BE2C (cell line): ENCODE data around the gene FBXW8.

Experiments
- DNase-seq: peaks from one replicate; pipeline ENCODE4 v3.0.0-alpha.2; 2020
- H3K27me3 ChIP-seq: fragments of 250-450 bp; sonication (Bioruptor Pico); 2 replicates; pipeline ENCODE4 v1.5.1; 2020; ENCODE audit warnings: mild to moderate bottlenecking
- H3K36me3 ChIP-seq: fragments of 250-450 bp; sonication (Bioruptor Pico); 2 replicates; pipeline ENCODE4 v1.5.1; 2020; ENCODE audit warnings: mild to moderate bottlenecking
- H3K4me1 ChIP-seq: fragments of 250-450 bp; sonication (Bioruptor Pico); 2 replicates; pipeline ENCODE4 v1.5.1; 2020
- H3K4me3 ChIP-seq: 2 replicates; pipeline ENCODE4 v1.5.1; 2011; ENCODE audit warnings: low read depth, low read length
- H3K9me3 ChIP-seq: fragments of 250-450 bp; sonication (Bioruptor Pico); 2 replicates; pipeline ENCODE4 v1.5.1; 2020
- TF ChIP-seq, protein P1 (sequence below): IDR thresholded peaks from 2 replicates; pipeline ENCODE4 v1.5.1; 2012; ENCODE audit warnings: mild to moderate bottlenecking, low read depth, low read length

FBXW8 gene

GRCh38 chr12:116882742-116883141 is 28.0 kb upstream of the FBXW8 start:
- H3K4me3 ChIP-seq: no peak overlapping the region
- H3K9me3 ChIP-seq: no peaks in the 10 kb centered on the region
- TF ChIP-seq, protein P1, sequence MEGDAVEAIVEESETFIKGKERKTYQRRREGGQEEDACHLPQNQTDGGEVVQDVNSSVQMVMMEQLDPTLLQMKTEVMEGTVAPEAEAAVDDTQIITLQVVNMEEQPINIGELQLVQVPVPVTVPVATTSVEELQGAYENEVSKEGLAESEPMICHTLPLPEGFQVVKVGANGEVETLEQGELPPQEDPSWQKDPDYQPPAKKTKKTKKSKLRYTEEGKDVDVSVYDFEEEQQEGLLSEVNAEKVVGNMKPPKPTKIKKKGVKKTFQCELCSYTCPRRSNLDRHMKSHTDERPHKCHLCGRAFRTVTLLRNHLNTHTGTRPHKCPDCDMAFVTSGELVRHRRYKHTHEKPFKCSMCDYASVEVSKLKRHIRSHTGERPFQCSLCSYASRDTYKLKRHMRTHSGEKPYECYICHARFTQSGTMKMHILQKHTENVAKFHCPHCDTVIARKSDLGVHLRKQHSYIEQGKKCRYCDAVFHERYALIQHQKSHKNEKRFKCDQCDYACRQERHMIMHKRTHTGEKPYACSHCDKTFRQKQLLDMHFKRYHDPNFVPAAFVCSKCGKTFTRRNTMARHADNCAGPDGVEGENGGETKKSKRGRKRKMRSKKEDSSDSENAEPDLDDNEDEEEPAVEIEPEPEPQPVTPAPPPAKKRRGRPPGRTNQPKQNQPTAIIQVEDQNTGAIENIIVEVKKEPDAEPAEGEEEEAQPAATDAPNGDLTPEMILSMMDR: peak; percentile 60
- H3K4me1 ChIP-seq: 0 out of 2 replicates have a peak, but pooled peaks cover 3% of the 10 kb centered on the region
- H3K27me3 ChIP-seq: peaks cover 61% of the 10 kb centered on the region
- DNase-seq: peak; percentile 20
- no peaks in the 10 kb centered on the region for H3K36me3 ChIP-seq

GRCh38 chr12:116884871-116885270 is 25.9 kb upstream of the FBXW8 start:
- TF ChIP-seq, protein P1: no peak
- no peak overlapping the region for H3K4me3 ChIP-seq
- peaks cover 40% of the 10 kb centered on the region for H3K27me3 ChIP-seq
- H3K4me1 ChIP-seq: 0 out of 2 replicates have a peak, but pooled peaks cover 3% of the 10 kb centered on the region
- no peak for DNase-seq
- no peaks in the 10 kb centered on the region for H3K36me3 ChIP-seq
- H3K9me3 ChIP-seq: no peaks in the 10 kb centered on the region

- no peaks in the 10 kb centered on the region for H3K36me3 ChIP-seq
- H3K9me3 ChIP-seq: no peaks in the 10 kb centered on the region
- DNase-seq: no peak
- H3K4me1 ChIP-seq: 0 out of 2 replicates have a peak, but pooled peaks cover 3% of the 10 kb centered on the region
- peaks cover 33% of the 10 kb centered on the region for H3K27me3 ChIP-seq
- TF ChIP-seq, protein P1: no peak
- no peak overlapping the region for H3K4me3 ChIP-seq
Measured at GRCh38 chr12:116885491-116885890, 25.3 kb upstream of the FBXW8 start.

DNA sequence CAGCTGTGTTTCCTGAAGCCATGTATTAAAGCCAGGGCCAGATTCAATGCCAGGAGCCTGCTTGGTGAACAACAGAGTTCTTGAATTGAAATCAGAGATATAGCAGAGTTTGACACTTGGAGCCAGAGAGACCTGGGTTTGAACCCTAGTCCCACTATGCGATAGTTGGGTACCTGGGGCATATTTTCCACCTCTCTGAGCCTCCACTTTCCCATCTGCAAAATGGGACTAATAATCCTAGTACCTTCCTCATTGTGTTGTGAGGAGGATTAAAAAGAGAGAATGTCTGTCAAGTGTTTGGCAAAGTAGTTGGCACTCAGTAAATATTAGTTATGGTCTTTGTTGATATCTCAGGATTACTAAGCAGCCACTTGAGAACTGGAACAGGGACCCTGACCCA is 23.5 kb upstream of the FBXW8 start:
- Histone ChIP-seq H3K4me3 (no peak overlapping the region), H3K9me3 (no peaks in the 10 kb centered on the region), H3K27me3 (peaks cover 17% of the 10 kb centered on the region), H3K36me3 (no peaks in the 10 kb centered on the region), H3K4me1 (0 out of 2 replicates have a peak, but pooled peaks cover 3% of the 10 kb centered on the region)
- no peak for DNase-seq
- TF ChIP-seq, protein P1: no peak

DNA sequence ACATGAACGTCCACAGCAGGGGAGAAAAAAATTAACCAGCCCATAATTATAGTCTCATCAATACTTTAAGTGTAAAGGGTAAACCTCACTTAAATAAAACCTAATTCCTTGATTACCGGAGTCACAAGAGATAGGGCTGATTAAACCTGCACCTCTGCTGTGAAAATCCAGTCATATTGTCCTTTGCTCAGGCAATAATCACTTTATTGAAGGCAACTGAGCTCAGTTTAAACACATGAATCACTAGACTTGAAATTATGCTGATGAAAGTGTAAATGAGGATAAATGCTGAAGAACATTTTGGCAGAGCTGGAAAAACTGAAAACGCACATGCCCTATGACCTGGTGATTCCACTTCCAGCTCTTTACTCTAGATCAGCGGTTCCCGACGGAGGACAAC is 22.9 kb upstream of the FBXW8 start:
- H3K4me3 ChIP-seq: no peak overlapping the region
- no peaks in the 10 kb centered on the region for H3K9me3 ChIP-seq
- no peaks in the 10 kb centered on the region for H3K36me3 ChIP-seq
- H3K27me3 ChIP-seq: peaks cover 11% of the 10 kb centered on the region
- TF ChIP-seq, protein P1: no peak
- 0 out of 2 replicates have a peak, but pooled peaks cover 3% of the 10 kb centered on the region for H3K4me1 ChIP-seq
- DNase-seq: no peak

- Histone ChIP-seq H3K36me3 (no peaks in the 10 kb centered on the region), H3K27me3 (no peaks in the 10 kb centered on the region), H3K4me1 (no peaks in the 10 kb centered on the region), H3K9me3 (no peaks in the 10 kb centered on the region), H3K4me3 (no peak overlapping the region)
- TF ChIP-seq, protein P1: no peak
- DNase-seq: no peak
Measured at GRCh38 chr12:116890330-116890729, 20.4 kb upstream of the FBXW8 start.
